ENCODE measurements around the gene PRORP. TPM values are rescaled to one million over a fixed set of nuclear protein-coding genes. Genes with fewer than 3 reads are reported as not detected.

The PRORP gene
- total RNA-seq, 2 donors from 2014 or later = 33.0 to 36.0 TPM

Other genes starting within 250 kb of the PRORP start
- 10 to 100 TPM; 44.4 to 57.2 TPM for gene BAZ1A, start 247.2 kb upstream of the PRORP start, total RNA-seq
- gene SRP54, start 139.6 kb upstream of the PRORP start, total RNA-seq = 10 to 100 TPM; 81.6 to 84.3 TPM
- 10 to 100 TPM; 53.6 to 62.7 TPM for gene FAM177A1, start 76.3 kb upstream of the PRORP start, total RNA-seq
- 10 to 100 TPM; 66.5 to 83.7 TPM for gene PPP2R3C, start 562 bp upstream of the PRORP start, total RNA-seq
- gene PSMA6, start 169.8 kb downstream of the PRORP start, total RNA-seq = 100 to 1,000 TPM; 325 to 349 TPM